ENCODE measurements around the gene HMMR.

The HMMR gene

DNA sequence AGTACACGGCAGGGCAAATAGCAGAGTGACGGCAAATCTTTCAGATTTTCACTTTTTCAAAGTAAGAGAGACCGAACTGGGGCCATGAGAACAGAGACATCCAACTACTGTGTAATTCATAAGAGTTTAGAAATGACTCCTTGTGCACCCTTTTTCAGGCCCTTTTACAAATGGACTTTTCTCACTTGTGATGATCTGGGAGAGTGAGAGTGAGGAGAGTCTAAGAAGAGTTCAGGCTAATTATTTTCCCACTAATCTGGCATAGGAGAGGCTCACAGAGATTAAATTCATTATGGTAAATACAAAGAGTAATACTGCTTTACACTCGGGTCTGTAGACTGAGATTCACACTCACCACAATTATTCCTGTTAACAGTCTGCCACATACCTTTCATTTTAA, 23.9 kb upstream of the HMMR start:
- no peak overlapping the region for H3K4me3 ChIP-seq (ENCODE audit: control insufficient read depth, low read depth, low read length)
- DNase-seq (ENCODE audit: low read depth): no peak
- TF ChIP-seq, protein P1, sequence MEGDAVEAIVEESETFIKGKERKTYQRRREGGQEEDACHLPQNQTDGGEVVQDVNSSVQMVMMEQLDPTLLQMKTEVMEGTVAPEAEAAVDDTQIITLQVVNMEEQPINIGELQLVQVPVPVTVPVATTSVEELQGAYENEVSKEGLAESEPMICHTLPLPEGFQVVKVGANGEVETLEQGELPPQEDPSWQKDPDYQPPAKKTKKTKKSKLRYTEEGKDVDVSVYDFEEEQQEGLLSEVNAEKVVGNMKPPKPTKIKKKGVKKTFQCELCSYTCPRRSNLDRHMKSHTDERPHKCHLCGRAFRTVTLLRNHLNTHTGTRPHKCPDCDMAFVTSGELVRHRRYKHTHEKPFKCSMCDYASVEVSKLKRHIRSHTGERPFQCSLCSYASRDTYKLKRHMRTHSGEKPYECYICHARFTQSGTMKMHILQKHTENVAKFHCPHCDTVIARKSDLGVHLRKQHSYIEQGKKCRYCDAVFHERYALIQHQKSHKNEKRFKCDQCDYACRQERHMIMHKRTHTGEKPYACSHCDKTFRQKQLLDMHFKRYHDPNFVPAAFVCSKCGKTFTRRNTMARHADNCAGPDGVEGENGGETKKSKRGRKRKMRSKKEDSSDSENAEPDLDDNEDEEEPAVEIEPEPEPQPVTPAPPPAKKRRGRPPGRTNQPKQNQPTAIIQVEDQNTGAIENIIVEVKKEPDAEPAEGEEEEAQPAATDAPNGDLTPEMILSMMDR (IDR thresholded peaks at IDR 0.05; ENCODE audit: control insufficient read depth, insufficient read depth, low read depth, low read length, missing control alignments): no peak

DNA sequence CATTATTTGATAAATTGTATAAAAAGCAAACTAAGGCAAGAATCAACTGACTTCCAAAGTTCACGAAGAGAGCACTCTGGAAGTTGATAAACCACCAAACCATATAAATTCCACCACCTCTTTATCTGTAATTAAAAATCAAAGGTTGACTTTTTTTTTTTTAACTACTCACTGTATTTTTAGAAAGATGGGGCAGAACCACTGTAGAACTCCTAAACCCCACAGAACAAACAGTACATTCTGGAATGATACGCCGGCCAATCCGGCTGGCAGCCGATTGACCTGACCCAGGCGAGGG, 23.5 kb upstream of the HMMR start:
- H3K4me3 ChIP-seq (ENCODE audit: control insufficient read depth, low read depth, low read length): peak overlapping the region; percentile 90
- no peak for DNase-seq (ENCODE audit: low read depth)
- TF ChIP-seq, protein P1 (IDR thresholded peaks at IDR 0.05; ENCODE audit: control insufficient read depth, insufficient read depth, low read depth, low read length, missing control alignments): no peak

- peak within 1 kb of the TSS; percentile 90 for H3K4me3 ChIP-seq (ENCODE audit: control insufficient read depth, low read depth, low read length)
Measured at GRCh38 chr5:163437309-163438182, 22.9 kb upstream of the HMMR start, which contains the start of gene CCNG1. TSS of gene CCNG1 (plus strand) at chr5:163437595. CDS start at chr5:163439257, 1,662 bp downstream.

GRCh38 chr5:163439092-163439425, 21.4 kb upstream of the HMMR start:
- TF ChIP-seq, protein P1 (IDR thresholded peaks at IDR 0.05; ENCODE audit: control insufficient read depth, insufficient read depth, low read depth, low read length, missing control alignments): no peak
- H3K4me3 ChIP-seq (ENCODE audit: control insufficient read depth, low read depth, low read length): peak overlapping the region; percentile 90
- no peak for DNase-seq (ENCODE audit: low read depth)

More at GRCh38 chr5:163437309-163438182, 22.9 kb upstream of the HMMR start, which contains the start of gene CCNG1:
- peak; percentile 72 for DNase-seq (ENCODE audit: low read depth)
- TF ChIP-seq, protein P1 (IDR thresholded peaks at IDR 0.05; ENCODE audit: control insufficient read depth, insufficient read depth, low read depth, low read length, missing control alignments): no peak

- no peak for DNase-seq (ENCODE audit: low read depth)
- TF ChIP-seq, protein P1 (IDR thresholded peaks at IDR 0.05; ENCODE audit: control insufficient read depth, insufficient read depth, low read depth, low read length, missing control alignments): no peak
- no peak overlapping the region for H3K4me3 ChIP-seq (ENCODE audit: control insufficient read depth, low read depth, low read length)
Measured at GRCh38 chr5:163440954-163441353, 19.5 kb upstream of the HMMR start.

DNA sequence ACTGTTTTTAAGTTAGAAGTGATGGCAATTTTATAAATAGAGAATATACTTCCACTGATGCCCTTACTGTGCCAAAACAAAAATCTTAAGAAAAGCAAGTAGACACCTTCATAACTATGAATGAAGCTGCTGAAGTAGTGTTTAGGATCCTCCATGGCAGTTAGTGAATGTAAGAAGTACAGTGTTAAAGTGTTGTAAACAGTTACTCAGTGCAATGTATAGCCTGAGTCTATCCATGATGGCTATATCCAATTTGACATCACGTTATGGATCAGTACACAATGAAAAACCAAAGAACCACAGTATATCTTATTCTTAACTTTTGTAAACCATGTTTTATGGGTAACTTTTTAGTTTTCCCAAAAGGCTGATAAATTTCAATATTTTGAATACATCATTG, 15.9 kb upstream of the HMMR start:
- TF ChIP-seq, protein P1 (IDR thresholded peaks at IDR 0.05; ENCODE audit: control insufficient read depth, insufficient read depth, low read depth, low read length, missing control alignments): no peak
- DNase-seq (ENCODE audit: low read depth): no peak
- H3K4me3 ChIP-seq (ENCODE audit: control insufficient read depth, low read depth, low read length): no peak overlapping the region

Data from AG09309 (cell line).